ENCODE results near the gene RNU6-9. TPM values are rescaled to one million over a fixed set of nuclear protein-coding genes. Genes with fewer than 3 reads are reported as not detected.

The RNU6-9 gene
- total RNA-seq, 1 experiment from 2014 or later, result not detected

GRCh38 chr19:898663-899062 is 5.4 kb downstream of the RNU6-9 start:
- DNase-seq (ENCODE audit: low read depth), result no peak

GRCh38 chr19:899336-900042 is 6.2 kb downstream of the RNU6-9 start:
- DNase-seq (ENCODE audit: low read depth), result no peak

DNA sequence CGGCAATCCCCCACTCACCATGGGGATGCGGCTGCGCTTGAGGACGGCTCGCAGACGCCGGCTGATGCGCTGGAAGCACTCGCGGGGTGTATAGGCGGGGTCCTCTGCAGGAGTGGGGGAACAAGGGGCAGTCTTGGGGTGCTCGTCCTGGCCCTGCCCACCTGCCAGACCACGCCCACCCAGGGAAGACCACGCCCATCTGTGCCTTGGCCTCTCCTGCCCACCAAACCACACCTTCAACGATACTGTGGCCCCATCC is 6.7 kb downstream of the RNU6-9 start:
- no peak for DNase-seq (ENCODE audit: low read depth)

- no peak for DNase-seq (ENCODE audit: low read depth)
Observed at GRCh38 chr19:900302-901111, 7.2 kb downstream of the RNU6-9 start.

DNA sequence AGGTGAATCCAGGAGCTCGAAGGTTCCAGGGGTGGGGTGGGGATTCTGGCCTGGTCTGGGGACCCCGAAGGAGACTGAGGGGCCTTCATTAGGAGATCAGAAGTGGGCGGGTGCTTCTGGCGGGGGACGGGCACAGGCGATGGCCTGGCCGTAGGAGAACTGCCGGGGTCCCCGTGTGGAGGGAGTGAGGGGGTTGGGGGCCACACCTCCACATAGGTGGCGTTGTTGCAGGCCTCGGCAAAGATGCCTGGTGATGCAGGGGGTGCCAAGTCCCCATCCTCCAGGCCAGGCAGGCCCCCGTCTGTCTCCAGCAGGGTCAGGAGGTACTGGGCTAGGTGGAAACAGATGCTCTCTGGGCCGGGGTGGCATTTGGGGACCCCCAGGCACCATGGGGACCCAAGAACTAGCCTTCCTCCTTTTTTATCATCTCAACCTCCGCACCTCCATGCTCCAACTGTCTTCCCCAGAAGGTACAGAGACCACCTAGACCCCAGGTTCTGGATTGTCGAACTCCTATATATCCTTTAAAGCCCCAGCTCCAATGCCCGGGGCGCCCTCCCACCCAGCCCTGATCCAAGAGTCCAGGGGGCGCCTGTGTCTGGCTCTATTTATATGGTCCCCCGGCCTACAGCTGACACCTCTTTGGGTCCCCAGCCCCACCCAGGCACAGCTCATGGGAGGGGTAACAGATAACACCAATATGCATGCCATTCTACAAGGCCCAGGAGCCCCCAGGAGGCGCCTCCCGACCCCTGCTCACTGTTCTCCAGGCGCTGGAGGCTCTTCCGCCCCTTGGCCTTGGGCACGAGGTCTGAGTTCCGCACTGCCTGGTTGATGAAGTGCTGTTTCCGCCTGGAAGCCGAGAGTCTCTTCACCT is 8.2 kb downstream of the RNU6-9 start:
- DNase-seq (ENCODE audit: low read depth), result no peak

DNA sequence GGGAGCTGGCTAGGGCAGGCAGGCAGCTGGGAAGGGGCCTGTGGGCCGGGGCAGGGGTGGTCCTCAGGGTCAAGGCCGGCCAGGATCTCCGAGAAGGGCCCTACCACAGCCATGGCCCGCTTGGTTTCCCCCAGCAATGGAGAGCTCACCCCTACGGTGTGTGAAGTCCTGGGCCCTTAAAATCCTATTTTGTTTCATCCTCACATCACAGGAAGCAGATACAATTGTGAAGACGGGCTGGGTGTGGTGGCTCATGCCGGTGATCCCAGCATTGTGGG is 8.7 kb downstream of the RNU6-9 start:
- DNase-seq (ENCODE audit: low read depth), result no peak

- no peak for DNase-seq (ENCODE audit: low read depth)
Observed at GRCh38 chr19:902446-903226, 9.4 kb downstream of the RNU6-9 start.

DNA sequence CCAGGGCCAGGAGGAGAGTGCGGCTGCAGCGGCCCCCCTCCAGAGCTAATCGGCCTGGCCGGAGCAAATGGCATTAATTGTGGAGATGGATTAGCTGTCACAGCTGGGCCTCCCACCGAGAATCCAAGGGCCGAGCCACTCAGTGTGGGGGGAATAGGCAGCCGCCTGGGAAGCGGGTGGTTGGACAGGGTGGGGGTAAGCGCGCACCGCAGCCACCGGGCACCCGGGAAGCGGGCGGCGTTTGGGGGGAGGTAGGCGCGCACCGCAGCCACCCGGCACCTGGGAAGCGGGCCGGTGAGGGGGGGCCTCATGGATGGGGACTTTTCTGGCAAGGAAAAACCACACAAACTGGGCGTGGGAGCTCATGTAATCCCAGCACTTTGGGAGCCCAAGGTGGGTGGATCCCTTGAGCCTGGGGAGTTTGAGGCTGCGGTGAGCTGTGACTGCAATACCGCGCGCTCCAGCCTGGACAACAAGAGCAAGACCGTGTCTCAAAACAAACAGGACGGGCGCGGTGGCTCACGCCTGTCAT is 10.0 kb downstream of the RNU6-9 start:
- no peak for DNase-seq (ENCODE audit: low read depth)

GRCh38 chr19:904545-904944 is 11.3 kb downstream of the RNU6-9 start:
- no peak for DNase-seq (ENCODE audit: low read depth)

DNA sequence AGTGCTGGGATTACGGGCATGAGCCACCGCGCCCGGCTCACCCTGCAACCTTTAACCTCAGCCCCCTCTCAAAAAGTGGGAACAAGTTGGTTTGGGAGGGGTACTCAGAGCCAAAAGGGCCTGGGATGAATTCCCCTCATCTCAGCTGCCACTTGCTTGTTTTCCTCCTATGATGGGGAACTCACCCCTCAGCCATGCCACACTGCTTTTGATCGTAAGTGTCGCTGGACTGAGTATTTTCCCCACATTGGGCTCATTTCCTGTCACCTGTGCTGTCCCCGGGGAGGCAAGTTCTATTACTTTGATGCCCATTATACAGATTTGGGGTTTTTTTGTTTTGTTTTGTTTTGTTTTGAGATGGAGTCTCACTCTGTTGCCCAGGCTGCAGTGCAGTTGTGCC is 13.2 kb downstream of the RNU6-9 start:
- DNase-seq (ENCODE audit: low read depth), result no peak

DNA sequence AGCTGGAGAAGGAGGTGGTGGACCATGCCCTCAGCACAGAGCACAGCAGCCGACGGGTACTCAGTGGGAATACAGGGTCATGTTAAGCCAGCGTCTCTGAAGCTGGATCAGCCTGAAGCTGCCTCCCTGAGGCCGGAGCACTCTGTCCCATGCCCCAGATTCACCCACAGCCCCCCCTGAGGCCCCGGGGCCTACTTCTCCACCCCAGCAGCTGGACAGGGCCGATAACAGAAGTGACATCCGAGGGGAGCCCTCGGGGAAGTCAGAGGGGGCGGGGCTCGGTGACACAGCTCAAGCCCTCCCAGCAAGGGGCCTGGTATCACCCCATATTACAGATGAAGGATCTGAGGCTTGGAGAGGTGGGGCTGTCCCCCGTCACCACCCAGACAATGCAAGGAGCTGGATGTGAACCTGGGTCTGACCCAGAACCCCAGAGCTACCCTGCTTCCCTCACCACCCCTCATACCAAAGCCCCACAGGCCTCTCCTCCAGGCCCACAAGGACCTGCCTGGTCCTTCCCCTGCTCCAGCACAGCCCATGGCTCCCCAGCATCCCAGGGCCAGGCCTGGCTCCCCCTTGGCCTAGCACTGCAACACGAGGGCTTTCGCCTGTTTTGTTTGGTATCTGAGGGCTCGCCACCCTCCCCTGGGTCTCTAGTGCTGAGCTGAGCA is 14.0 kb downstream of the RNU6-9 start:
- no peak for DNase-seq (ENCODE audit: low read depth)

DNA sequence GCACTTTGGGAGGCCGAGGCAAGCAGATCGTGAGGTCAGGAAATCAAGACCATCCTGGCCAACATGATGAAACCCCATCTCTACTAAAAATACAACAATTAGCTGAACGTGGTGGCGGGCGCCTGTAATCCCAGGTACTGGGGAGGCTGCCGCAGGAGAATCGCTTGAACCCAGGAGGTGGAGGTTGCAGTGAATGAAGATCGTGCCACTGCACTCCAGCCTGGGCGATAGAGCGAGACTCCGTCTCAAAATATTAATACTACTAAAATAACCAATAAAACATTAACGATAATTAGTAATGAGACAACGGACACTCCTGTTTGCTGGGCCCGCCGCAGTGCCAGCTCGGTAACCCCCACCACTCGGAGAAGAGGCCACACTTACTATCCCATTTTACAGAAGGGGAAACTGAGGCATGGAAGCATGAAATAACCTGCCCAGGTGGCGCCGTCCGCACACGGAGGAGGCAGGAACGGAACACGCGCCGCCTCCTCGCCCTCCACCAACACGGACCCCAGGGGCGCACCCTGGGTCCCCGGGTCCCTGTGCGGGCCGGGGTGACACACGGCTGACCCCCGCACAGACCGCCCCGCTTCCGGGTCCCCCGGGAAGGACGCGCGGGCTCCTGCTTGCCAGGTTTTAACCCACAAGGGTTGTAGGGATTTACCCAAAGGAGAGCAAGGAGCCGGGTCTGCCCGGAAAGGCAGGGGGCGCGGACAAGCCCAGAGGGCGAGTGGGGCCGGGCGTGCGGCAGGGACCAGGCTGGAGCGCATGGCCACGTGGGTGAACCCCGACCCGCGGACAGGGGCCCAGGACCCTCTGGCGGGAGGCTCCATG is 18.1 kb downstream of the RNU6-9 start:
- no peak for DNase-seq (ENCODE audit: low read depth)

- no peak for DNase-seq (ENCODE audit: low read depth)
Observed at GRCh38 chr19:912181-913079, 19.1 kb downstream of the RNU6-9 start.

DNA sequence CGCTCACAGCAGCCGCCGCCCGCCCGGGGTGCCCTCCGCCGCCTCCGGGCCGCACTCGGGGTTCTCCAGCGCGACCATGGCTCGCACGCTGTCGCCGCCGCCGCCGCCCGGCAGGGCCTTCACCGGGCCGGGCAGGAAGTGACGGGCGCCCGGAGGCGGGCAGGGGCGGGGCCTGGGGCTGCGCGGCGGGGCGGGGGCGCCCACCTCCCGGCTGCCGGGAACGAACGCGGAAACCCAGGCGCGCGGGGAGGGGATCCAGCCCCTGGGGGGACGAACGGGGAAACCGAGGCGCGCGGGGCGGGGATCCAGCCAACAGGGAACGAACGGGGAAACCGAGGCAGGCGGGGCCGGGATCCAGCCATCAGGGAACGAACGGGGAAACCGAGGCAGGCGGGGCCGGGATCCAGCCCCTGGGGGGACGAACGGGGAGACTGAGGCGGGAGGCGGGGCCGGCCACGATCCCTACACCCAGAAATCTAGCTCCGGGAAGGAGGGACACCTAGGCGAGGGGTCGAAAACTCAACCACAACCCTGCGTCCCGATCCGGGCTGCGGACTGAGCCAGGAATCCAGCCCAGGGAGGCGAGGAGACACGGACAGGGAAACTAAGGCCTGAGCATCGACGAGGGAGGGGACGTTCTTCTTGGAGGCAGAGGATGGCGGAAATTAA is 19.9 kb downstream of the RNU6-9 start, which contains the start of gene R3HDM4:
R3HDM4 (minus strand) TSS at position 140 of the 669 bp plus-strand sequence; CDS start at position 78, 62 bp downstream.
- peak; percentile 80 for DNase-seq (ENCODE audit: low read depth)

- no peak for DNase-seq (ENCODE audit: low read depth)
Observed at GRCh38 chr19:916645-917322, 23.5 kb downstream of the RNU6-9 start.

DNA sequence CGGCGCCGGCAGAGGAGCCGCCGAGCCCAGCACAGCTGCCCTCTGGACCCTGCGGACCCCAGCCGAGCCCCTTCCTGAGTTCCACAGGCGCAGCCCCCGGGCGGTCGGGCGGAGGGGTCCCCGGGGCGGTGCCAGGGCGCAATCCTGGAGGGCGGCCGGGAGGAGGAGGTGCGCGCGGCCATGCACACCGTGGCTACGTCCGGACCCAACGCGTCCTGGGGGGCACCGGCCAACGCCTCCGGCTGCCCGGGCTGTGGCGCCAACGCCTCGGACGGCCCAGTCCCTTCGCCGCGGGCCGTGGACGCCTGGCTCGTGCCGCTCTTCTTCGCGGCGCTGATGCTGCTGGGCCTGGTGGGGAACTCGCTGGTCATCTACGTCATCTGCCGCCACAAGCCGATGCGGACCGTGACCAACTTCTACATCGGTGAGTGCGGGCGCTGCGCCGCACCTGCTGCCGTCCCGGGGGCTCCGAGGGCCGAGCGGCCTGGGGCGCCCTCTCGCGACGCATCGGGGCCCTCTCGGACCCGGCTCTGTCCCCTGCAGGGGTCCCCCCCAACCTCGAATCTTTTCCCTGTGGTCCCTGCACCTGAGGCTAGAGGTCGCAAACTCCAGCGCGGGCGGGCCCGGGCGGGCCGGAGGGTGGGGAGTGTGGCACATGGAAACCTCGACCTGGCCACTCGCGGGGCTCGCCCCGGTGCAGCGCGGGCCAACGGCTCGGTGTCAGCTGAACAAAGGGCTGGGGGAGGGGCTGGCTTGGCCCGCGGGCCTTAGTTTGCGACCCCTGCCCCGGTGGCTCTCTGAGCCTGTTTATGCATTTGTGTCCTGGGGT is 24.3 kb downstream of the RNU6-9 start, which contains the start of gene KISS1R:
KISS1R (plus strand) TSS at position 11 of the 829 bp plus-strand sequence; CDS start at position 181, 170 bp downstream.
- peak; percentile 61 for DNase-seq (ENCODE audit: low read depth)

DNA sequence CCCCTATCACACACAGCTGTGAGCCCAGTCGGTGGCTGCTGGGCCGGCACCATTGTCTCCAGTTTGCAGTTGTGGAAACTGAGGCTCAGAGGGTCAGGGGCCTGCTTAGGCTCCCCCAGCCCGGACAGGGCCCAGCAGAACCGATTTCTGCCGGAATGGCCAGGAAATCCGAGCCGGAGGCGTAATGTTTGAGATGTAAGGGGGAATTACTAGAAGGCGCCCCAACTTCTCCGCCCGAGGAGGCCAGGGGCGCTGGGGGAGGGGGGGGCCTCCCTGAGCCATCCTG is 24.8 kb downstream of the RNU6-9 start:
- DNase-seq (ENCODE audit: low read depth), result no peak

Measured in Daoy (cell line).